ENCODE results near the gene S1PR2.
A peak's percentile ranks its signal among the peaks of the same experiment; 100 is the strongest.

Gene S1PR2

GRCh38 chr19:10230861-10231611 is at the start of gene S1PR2:
Gene S1PR2 (minus strand): TSS chr19:10231331. CDS start chr19:10224905, 6,426 bp downstream.
- DNase-seq (ENCODE audit: low read depth) = no peak

- DNase-seq (ENCODE audit: low read depth) = no peak
Measured at GRCh38 chr19:10279737-10280442, 48.8 kb upstream of the S1PR2 start.

- DNase-seq (ENCODE audit: low read depth) = no peak
Measured at GRCh38 chr19:10278935-10279334, 47.8 kb upstream of the S1PR2 start.

GRCh38 chr19:10277795-10278589 is 46.9 kb upstream of the S1PR2 start:
- DNase-seq (ENCODE audit: low read depth) = no peak

- no peak for DNase-seq (ENCODE audit: low read depth)
Measured at GRCh38 chr19:10274589-10274988, 43.5 kb upstream of the S1PR2 start.

- DNase-seq (ENCODE audit: low read depth) = no peak
Measured at GRCh38 chr19:10271543-10272086, 40.5 kb upstream of the S1PR2 start.

- DNase-seq (ENCODE audit: low read depth) = peak; percentile 39
Measured at GRCh38 chr19:10270616-10271394, 39.7 kb upstream of the S1PR2 start, which contains the start of gene ICAM1. Gene ICAM1 (plus strand): TSS chr19:10271120. CDS start chr19:10271160, 40 bp downstream.

GRCh38 chr19:10270180-10270615 is 39.1 kb upstream of the S1PR2 start:
- DNase-seq (ENCODE audit: low read depth) = no peak

GRCh38 chr19:10269333-10270179 is 38.4 kb upstream of the S1PR2 start:
- DNase-seq (ENCODE audit: low read depth) = peak; percentile 39

- DNase-seq (ENCODE audit: low read depth) = no peak
Measured at GRCh38 chr19:10268071-10268470, 36.9 kb upstream of the S1PR2 start.

- DNase-seq (ENCODE audit: low read depth) = no peak
Measured at GRCh38 chr19:10266706-10267105, 35.6 kb upstream of the S1PR2 start.

GRCh38 chr19:10262771-10263170 is 31.6 kb upstream of the S1PR2 start:
- no peak for DNase-seq (ENCODE audit: low read depth)

GRCh38 chr19:10260141-10260584 is 29.0 kb upstream of the S1PR2 start:
- DNase-seq (ENCODE audit: low read depth) = no peak

GRCh38 chr19:10259162-10259905 is 28.2 kb upstream of the S1PR2 start:
- peak; percentile 55 for DNase-seq (ENCODE audit: low read depth)

- DNase-seq (ENCODE audit: low read depth) = no peak
Measured at GRCh38 chr19:10258080-10258710, 27.1 kb upstream of the S1PR2 start.

GRCh38 chr19:10256970-10257615 is 26.0 kb upstream of the S1PR2 start:
- no peak for DNase-seq (ENCODE audit: low read depth)

- no peak for DNase-seq (ENCODE audit: low read depth)
Measured at GRCh38 chr19:10256551-10256950, 25.4 kb upstream of the S1PR2 start.

GRCh38 chr19:10255358-10255757 is 24.2 kb upstream of the S1PR2 start:
- DNase-seq (ENCODE audit: low read depth) = no peak

GRCh38 chr19:10254244-10254643 is 23.1 kb upstream of the S1PR2 start:
- DNase-seq (ENCODE audit: low read depth) = no peak
